Thyroid gland (tissue), 4 donors: ENCODE measurements around the gene LZTS2.

ENCODE experiments used
- POLR2A ChIP-seq, 2 donors: fragments of 450-650 bp; IDR thresholded peaks; one replicate each; pipeline ENCODE4 v1.6.1; 2017; ENCODE audit warnings: antibody characterized with exemption in 2 of 2, mild to moderate bottlenecking in 2 of 2, moderate library complexity in 1 of 2
- TF ChIP-seq, protein P1 (sequence below), 6 experiments: fragments of 200-600 bp in 3 of 6; fragments of 450-650 bp in 3 of 6; sonication (generic) in 3 of 6; IDR thresholded peaks; one replicate each; pipeline ENCODE4 v1.5.1; 2016 to 2019; ENCODE audit warnings: antibody characterized with exemption in 6 of 6, mild to moderate bottlenecking in 2 of 6, inconsistent platforms in 1 of 6, moderate library complexity in 1 of 6

DNA sequence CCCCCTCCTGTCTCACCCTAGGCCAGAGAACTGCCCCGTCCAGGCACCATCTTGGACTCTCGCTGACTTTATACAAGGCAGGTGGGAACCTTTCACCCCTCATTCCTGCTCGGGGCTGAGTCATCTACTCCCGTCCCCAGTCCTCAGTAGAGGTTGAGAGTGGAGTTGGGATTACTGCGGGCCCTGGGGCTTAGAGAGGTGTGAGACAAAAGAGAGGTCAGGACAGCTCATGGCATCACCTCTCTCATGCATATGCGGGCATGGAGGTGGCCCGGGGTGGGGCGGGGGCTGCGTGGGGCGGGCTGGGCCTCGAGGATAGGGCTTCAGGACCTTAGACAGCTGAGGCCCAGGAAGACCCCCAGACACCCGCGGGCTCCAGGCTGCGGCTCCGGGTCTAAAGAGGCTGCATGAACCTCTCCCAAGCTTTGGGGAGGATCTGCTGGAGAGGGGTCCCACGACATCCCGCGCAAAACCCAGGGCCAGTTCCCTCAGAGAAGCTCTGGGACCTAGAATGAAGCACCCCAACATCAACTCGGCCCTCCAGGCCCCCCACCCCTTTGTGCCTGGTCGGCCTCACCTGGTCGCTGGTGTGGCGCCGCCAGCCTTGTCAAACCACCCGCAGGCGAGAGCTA lies 31.0 kb downstream of the LZTS2 start:
- TF ChIP-seq, protein P1, sequence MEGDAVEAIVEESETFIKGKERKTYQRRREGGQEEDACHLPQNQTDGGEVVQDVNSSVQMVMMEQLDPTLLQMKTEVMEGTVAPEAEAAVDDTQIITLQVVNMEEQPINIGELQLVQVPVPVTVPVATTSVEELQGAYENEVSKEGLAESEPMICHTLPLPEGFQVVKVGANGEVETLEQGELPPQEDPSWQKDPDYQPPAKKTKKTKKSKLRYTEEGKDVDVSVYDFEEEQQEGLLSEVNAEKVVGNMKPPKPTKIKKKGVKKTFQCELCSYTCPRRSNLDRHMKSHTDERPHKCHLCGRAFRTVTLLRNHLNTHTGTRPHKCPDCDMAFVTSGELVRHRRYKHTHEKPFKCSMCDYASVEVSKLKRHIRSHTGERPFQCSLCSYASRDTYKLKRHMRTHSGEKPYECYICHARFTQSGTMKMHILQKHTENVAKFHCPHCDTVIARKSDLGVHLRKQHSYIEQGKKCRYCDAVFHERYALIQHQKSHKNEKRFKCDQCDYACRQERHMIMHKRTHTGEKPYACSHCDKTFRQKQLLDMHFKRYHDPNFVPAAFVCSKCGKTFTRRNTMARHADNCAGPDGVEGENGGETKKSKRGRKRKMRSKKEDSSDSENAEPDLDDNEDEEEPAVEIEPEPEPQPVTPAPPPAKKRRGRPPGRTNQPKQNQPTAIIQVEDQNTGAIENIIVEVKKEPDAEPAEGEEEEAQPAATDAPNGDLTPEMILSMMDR (IDR thresholded peaks at IDR 0.05): no peak
- no peak for TF ChIP-seq POLR2A (IDR thresholded peaks at IDR 0.05)
